Activated T-cell treated with anti-CD3 and anti-CD28 coated beads, Interleukin-2, amount 50 U/mL, for 72 hours (primary cell): ENCODE results near the gene ADGRB3. TPM values are rescaled to one million over a fixed set of nuclear protein-coding genes. Genes with fewer than 3 reads are reported as not detected.

Experiments used
- ATAC-seq, 2 donors: fragments of 150-1000 bp; cut with Tn5 transposase; replicated peaks in 1 of 2; 2 replicates each; pipeline ENCODE4 v1.10.0; 2021; ENCODE audit warnings: moderate library complexity in 2 of 2, mild to moderate bottlenecking in 1 of 2
- DNase-seq, 2 donors: peaks; one replicate each; pipeline ENCODE4 v3.0.0; 2021 to 2022; ENCODE audit warnings: mixed read lengths in 1 of 2
- H3K27ac Mint-ChIP-seq: one replicate; pipeline ENCODE4 v1.8.0; 2022; ENCODE audit warnings: mild to moderate bottlenecking, moderate library complexity, mixed read lengths
- H3K27me3 Mint-ChIP-seq: one replicate; pipeline ENCODE4 v1.8.0; 2022; ENCODE audit warnings: low read depth, mixed read lengths
- H3K36me3 Mint-ChIP-seq, 2 donors: one replicate each; pipeline ENCODE4 v1.8.0; 2022; ENCODE audit warnings: mixed read lengths in 2 of 2, mild to moderate bottlenecking in 1 of 2; ENCODE audit not compliant: insufficient read depth in 2 of 2
- H3K4me1 Mint-ChIP-seq: one replicate; pipeline ENCODE4 v1.8.0; 2022; ENCODE audit warnings: low read depth, mixed read lengths
- H3K4me3 Mint-ChIP-seq, 2 donors: one replicate each; pipeline ENCODE4 v1.8.0; 2022; ENCODE audit warnings: mild to moderate bottlenecking in 2 of 2, mixed read lengths in 2 of 2, moderate library complexity in 2 of 2
- H3K9me3 Mint-ChIP-seq, 2 donors: one replicate each; pipeline ENCODE4 v1.8.0; 2022; ENCODE audit warnings: mixed read lengths in 2 of 2
- total RNA-seq, 2 donors: library from RNA; stranded (reverse); gene quantifications; one replicate each; pipeline ENCODE4 v1.2.3, GENCODE V29; 2022

Gene ADGRB3
- total RNA-seq, 2 donors from 2014 or later = not detected

DNA sequence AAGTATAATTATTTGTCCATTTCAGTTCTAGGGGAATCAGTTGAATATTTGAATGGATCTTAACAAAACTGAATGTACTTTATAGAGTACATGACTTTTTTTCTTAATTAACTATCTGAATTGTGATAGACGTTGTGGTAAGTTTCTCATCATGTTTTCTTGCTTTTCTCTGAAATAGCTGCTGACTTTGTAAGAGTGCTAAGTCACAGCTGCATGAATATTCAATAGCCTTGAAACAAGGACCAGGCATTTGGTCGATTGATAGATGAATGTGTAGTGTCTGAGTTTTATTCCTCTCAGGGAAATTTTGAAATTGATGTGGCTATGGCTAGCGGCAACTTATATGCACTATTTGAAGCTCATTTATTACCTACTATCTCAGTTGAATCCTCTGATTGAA lies 56.0 kb downstream of the ADGRB3 start:
- no peaks in the 10 kb centered on the region for H3K4me1 Mint-ChIP-seq
- DNase-seq (no peak), ATAC-seq (no peak)
- H3K9me3 Mint-ChIP-seq = peaks cover 0 to 2% of the 10 kb centered on the region in 2 donors
- no peak overlapping the region for H3K4me3 Mint-ChIP-seq
- no peak overlapping the region for H3K27ac Mint-ChIP-seq
- no peaks in the 10 kb centered on the region for H3K27me3 Mint-ChIP-seq
- no peaks in the 10 kb centered on the region for H3K36me3 Mint-ChIP-seq

DNA sequence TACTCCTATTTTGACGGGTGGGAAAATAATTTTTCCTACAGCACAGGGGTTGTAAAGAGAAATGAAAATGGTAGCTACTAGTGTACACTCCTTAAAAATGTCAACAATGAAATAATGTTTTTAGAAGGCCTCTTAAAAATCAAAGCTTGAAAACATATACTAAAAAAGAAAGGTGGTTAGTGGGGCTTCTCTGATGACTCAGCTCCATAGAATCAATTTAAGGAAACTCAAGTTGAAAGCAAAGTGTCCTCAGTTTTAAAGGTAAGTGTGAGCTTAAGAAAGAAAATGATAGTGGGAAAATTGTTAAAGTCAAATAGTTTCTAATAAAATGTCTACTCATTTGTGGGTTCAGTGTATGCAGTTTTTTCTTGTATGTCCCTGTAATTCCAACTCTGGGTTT lies 58.2 kb downstream of the ADGRB3 start:
- H3K27ac Mint-ChIP-seq = no peak overlapping the region
- DNase-seq (no peak), ATAC-seq (no peak)
- no peaks in the 10 kb centered on the region for H3K4me1 Mint-ChIP-seq
- H3K4me3 Mint-ChIP-seq = no peak overlapping the region
- no peaks in the 10 kb centered on the region for H3K36me3 Mint-ChIP-seq
- H3K27me3 Mint-ChIP-seq = no peaks in the 10 kb centered on the region
- H3K9me3 Mint-ChIP-seq = no peaks in the 10 kb centered on the region

GRCh38 chr6:68695403-68695802 lies 60.3 kb downstream of the ADGRB3 start:
- no peaks in the 10 kb centered on the region for H3K9me3 Mint-ChIP-seq
- DNase-seq = no peak
- no peak overlapping the region for H3K4me3 Mint-ChIP-seq
- no peaks in the 10 kb centered on the region for H3K27me3 Mint-ChIP-seq
- ATAC-seq = no peak
- no peaks in the 10 kb centered on the region for H3K4me1 Mint-ChIP-seq
- no peaks in the 10 kb centered on the region for H3K36me3 Mint-ChIP-seq
- no peak overlapping the region for H3K27ac Mint-ChIP-seq

GRCh38 chr6:68695838-68696237 lies 60.8 kb downstream of the ADGRB3 start:
- no peaks in the 10 kb centered on the region for H3K9me3 Mint-ChIP-seq
- no peaks in the 10 kb centered on the region for H3K27me3 Mint-ChIP-seq
- no peaks in the 10 kb centered on the region for H3K4me1 Mint-ChIP-seq
- H3K4me3 Mint-ChIP-seq = no peak overlapping the region
- H3K27ac Mint-ChIP-seq = no peak overlapping the region
- no peak for ATAC-seq
- no peak for DNase-seq
- H3K36me3 Mint-ChIP-seq = no peaks in the 10 kb centered on the region

- no peak overlapping the region for H3K4me3 Mint-ChIP-seq
- H3K27me3 Mint-ChIP-seq = no peaks in the 10 kb centered on the region
- DNase-seq = no peak
- H3K4me1 Mint-ChIP-seq = no peaks in the 10 kb centered on the region
- ATAC-seq = no peak
- no peaks in the 10 kb centered on the region for H3K36me3 Mint-ChIP-seq
- H3K9me3 Mint-ChIP-seq = peaks cover 0 to 1% of the 10 kb centered on the region in 2 donors
- no peak overlapping the region for H3K27ac Mint-ChIP-seq
These were observed 62.3 kb downstream of the ADGRB3 start for GRCh38 chr6:68697394-68697793.

DNA sequence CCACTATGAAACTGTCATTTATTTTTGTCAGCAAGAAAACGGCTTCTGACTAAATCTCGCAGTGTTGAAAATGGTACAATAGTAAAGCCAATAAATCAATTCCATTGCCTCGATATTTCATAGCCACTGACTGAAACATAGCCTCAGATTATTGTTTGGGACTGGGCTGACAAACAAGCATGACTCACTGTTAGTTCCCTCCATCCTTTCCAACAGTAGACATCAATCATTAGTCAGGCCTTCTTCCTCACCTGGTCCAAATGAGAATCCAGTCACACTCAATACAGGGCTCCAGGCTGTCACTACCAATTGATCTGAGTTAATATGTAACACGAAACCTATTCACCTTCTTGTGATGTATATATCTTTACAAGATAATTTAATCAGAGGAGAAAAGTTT lies 66.1 kb downstream of the ADGRB3 start:
- Mint-ChIP-seq H3K4me3 (no peak overlapping the region), H3K36me3 (no peaks in the 10 kb centered on the region), H3K27ac (no peak overlapping the region), H3K9me3 (peaks cover 0 to 1% of the 10 kb centered on the region in 2 donors), H3K27me3 (no peaks in the 10 kb centered on the region), H3K4me1 (no peaks in the 10 kb centered on the region)
- no peak for DNase-seq
- ATAC-seq = no peak

DNA sequence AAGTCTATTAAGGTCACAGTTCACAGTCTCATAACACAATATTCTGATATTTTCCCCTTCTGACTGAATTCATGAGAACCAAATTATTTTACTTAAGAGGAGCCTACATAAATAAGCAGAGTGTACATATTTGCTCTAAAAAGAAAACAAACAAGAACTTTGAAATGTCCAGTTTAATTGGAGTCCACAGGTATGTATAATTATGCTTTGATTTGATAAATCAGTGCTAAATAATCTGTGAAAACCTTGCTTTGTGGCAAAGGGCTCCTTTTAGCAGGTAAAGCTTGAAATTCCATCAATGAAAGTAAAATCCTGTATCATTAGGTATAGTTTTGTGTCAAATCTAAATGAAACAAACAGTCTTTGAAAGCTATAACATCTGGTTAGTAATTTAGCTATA lies 69.4 kb downstream of the ADGRB3 start:
- peaks cover 0 to 1% of the 10 kb centered on the region in 2 donors for H3K9me3 Mint-ChIP-seq
- no peak for ATAC-seq

DNA sequence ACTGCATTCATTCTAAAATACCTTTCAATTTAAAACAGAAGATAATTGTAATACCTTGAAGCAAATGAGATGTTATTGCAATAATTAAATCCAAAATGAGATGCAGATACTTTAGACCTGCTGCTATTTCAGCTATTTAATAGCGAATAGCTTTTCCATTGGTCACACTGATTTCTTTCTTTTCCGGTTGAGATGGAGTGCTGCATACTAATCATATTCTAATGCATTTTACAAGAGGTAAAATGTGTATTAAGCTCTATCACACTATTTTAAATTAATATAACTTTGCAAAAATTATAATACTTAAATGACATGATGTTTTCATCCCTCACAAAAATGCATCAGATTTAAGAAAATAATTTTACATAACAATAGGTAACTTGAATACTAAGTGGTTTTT lies 74.0 kb downstream of the ADGRB3 start:
- DNase-seq (no peak), ATAC-seq (no peak)
- Mint-ChIP-seq H3K27me3 (no peaks in the 10 kb centered on the region), H3K9me3 (no peaks in the 10 kb centered on the region), H3K4me1 (no peaks in the 10 kb centered on the region), H3K27ac (no peak overlapping the region), H3K36me3 (no peaks in the 10 kb centered on the region), H3K4me3 (no peak overlapping the region)

More for the DNA sequence above, 69.4 kb downstream of the ADGRB3 start:
- no peak for DNase-seq
- no peak overlapping the region for H3K27ac Mint-ChIP-seq
- H3K27me3 Mint-ChIP-seq = no peaks in the 10 kb centered on the region
- H3K4me3 Mint-ChIP-seq = no peak overlapping the region
- H3K4me1 Mint-ChIP-seq = no peaks in the 10 kb centered on the region
- no peaks in the 10 kb centered on the region for H3K36me3 Mint-ChIP-seq

- DNase-seq (no peak), ATAC-seq (no peak)
- H3K27me3 Mint-ChIP-seq = no peaks in the 10 kb centered on the region
- no peaks in the 10 kb centered on the region for H3K9me3 Mint-ChIP-seq
- H3K36me3 Mint-ChIP-seq = no peaks in the 10 kb centered on the region
- H3K4me1 Mint-ChIP-seq = no peaks in the 10 kb centered on the region
- no peak overlapping the region for H3K27ac Mint-ChIP-seq
- H3K4me3 Mint-ChIP-seq = no peak overlapping the region
These were observed 74.8 kb downstream of the ADGRB3 start for GRCh38 chr6:68709882-68710281.

DNA sequence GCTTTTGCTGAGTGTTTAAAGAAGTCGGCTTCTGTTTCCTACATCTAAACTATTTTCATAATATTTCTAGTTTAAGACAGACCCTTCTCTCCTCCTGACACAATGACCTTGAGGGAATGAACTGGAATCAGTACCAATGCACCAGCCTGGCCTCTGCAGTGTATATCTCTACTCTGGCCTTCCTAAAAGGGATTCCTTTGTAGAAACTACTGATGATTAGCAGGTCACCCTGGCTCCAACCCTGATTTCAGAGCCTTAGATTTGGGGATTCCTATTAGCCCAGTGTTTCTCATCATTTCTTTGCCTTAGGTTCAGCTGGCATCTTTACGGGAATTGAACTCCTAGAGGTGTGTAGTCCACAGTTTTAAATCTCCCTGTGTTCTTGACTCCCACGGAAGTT lies 75.4 kb downstream of the ADGRB3 start:
- no peaks in the 10 kb centered on the region for H3K4me1 Mint-ChIP-seq
- no peaks in the 10 kb centered on the region for H3K27me3 Mint-ChIP-seq
- ATAC-seq (no peak), DNase-seq (no peak)
- H3K36me3 Mint-ChIP-seq = no peaks in the 10 kb centered on the region
- H3K9me3 Mint-ChIP-seq = no peaks in the 10 kb centered on the region
- no peak overlapping the region for H3K4me3 Mint-ChIP-seq
- H3K27ac Mint-ChIP-seq = peak overlapping the region; percentile 48

GRCh38 chr6:68710916-68711315 lies 75.8 kb downstream of the ADGRB3 start:
- Mint-ChIP-seq H3K4me1 (no peaks in the 10 kb centered on the region), H3K9me3 (no peaks in the 10 kb centered on the region), H3K27ac (no peak overlapping the region), H3K4me3 (no peak overlapping the region), H3K27me3 (no peaks in the 10 kb centered on the region), H3K36me3 (no peaks in the 10 kb centered on the region)
- DNase-seq = no peak
- no peak for ATAC-seq

- Mint-ChIP-seq H3K4me3 (no peak overlapping the region), H3K27me3 (no peaks in the 10 kb centered on the region), H3K27ac (no peak overlapping the region), H3K9me3 (no peaks in the 10 kb centered on the region), H3K36me3 (no peaks in the 10 kb centered on the region), H3K4me1 (no peaks in the 10 kb centered on the region)
- no peak for DNase-seq
- no peak for ATAC-seq
These were observed 76.4 kb downstream of the ADGRB3 start for GRCh38 chr6:68711386-68712000.

DNA sequence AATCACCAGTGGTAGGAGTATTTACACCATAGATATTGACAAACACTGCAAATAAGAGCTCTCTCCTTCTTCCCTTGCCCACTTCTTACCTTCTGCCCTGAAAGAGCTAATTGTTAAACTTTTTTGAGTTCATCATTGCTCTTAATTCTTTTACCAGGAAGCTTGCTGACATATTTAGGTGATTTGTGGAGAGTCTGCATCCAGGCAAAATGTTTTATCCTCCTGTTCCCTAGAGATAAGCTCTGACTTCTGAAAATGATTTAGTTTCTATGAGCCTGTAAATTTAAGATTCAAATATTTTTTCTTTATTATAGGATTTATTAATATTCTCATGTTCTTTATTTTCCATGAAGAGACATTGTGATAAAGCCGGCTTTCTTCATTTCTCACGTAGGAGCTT lies 81.5 kb downstream of the ADGRB3 start:
- Mint-ChIP-seq H3K36me3 (no peaks in the 10 kb centered on the region), H3K27me3 (no peaks in the 10 kb centered on the region), H3K4me3 (no peak overlapping the region), H3K9me3 (peaks cover 0 to 2% of the 10 kb centered on the region in 2 donors), H3K27ac (no peak overlapping the region), H3K4me1 (no peaks in the 10 kb centered on the region)
- ATAC-seq (no peak), DNase-seq (no peak)

GRCh38 chr6:68718385-68719073 lies 83.4 kb downstream of the ADGRB3 start:
- no peak for DNase-seq

More at GRCh38 chr6:68718385-68719073, 83.4 kb downstream of the ADGRB3 start:
- Mint-ChIP-seq H3K9me3 (peaks cover 0 to 2% of the 10 kb centered on the region in 2 donors), H3K4me3 (no peak overlapping the region), H3K27ac (no peak overlapping the region), H3K4me1 (no peaks in the 10 kb centered on the region), H3K27me3 (no peaks in the 10 kb centered on the region), H3K36me3 (no peaks in the 10 kb centered on the region)
- no peak for ATAC-seq
